Measurements from ENCODE around the gene PTPN18. TPM values are rescaled to one million over a fixed set of nuclear protein-coding genes. Genes with fewer than 3 reads are reported as not detected.

The PTPN18 gene
- total and polyA plus RNA-seq, 2 donors (not counting 1 experiment from before 2014, with no cell fraction given), result 91.0 to 102 TPM

GRCh38 chr2:130374587-130375290, 18.9 kb downstream of the PTPN18 start:
- peaks cover 45 to 80% of the 10 kb centered on the region in 2 donors for H3K4me1 ChIP-seq (ENCODE audit: control insufficient read depth in 2 of 2, insufficient read depth in 2 of 2, low read length in 2 of 2)
- TF ChIP-seq CTCF (IDR thresholded peaks at IDR 0.05), result no peak
- TF ChIP-seq EZH2 (IDR thresholded peaks at IDR 0.05; ENCODE audit: borderline replicate concordance, insufficient read depth, low read depth, low read length, poor library complexity, severe bottlenecking), result no peak
- H2AFZ ChIP-seq (ENCODE audit: insufficient read depth, low read depth, low read length, poor library complexity, severe bottlenecking), result no peak overlapping the region
- no peak overlapping the region for H3K4me3 ChIP-seq (ENCODE audit: control extremely low read depth in 1 of 5, extremely low read depth in 1 of 5, insufficient read depth in 1 of 5, low read depth in 2 of 5, low read length in 4 of 5)
- POLR2A ChIA-PET, result interaction anchor here (0.6 to 3.7 kb wide), 4 partner anchors 11 to 33 kb away, joined by 3 to 27 read pairs (median 3); partner anchors contain the start of gene IMP4
- intact Hi-C loops (cut with micrococcal nuclease), result loop anchor here (5.0 kb wide), 1 partner anchor 1118 kb away; the partner anchor contains the start of gene MZT2A
- Mint-ChIP-seq H3K27ac (peak overlapping the region; percentile 57), H3K4me3 (peak overlapping the region; percentile 51), H3K27me3 (no peaks in the 10 kb centered on the region), H3K4me1 (peaks cover 84% of the 10 kb centered on the region), H3K9me3 (ENCODE audit: insufficient read depth) (no peaks in the 10 kb centered on the region)
- no peak overlapping the region for H3K4me2 ChIP-seq (replicated peaks; ENCODE audit: low read depth, low read length, poor library complexity, severe bottlenecking)
- DNase-seq (no peak), ATAC-seq (ENCODE audit: low read depth) (no peak)
- H3K79me2 ChIP-seq (ENCODE audit: control insufficient read depth, insufficient read depth, low read length), result peaks cover 57% of the 10 kb centered on the region
- CTCF ChIA-PET, result interaction anchor here (3.5 to 6.7 kb wide), 2 partner anchors 10 to 32 kb away, joined by 25 to 61 read pairs; partner anchors contain the start of gene IMP4
- peaks cover 39% of the 10 kb centered on the region for H4K20me1 ChIP-seq (ENCODE audit: control insufficient read depth, insufficient read depth, low read length, poor library complexity, severe bottlenecking)
- H3K36me3 ChIP-seq (replicated peaks in 1 of 2; ENCODE audit: control extremely low read depth in 1 of 2, control insufficient read depth in 1 of 2, extremely low read depth in 1 of 2, insufficient read depth in 2 of 2, low read length in 1 of 2), result peaks cover 0 to 6% of the 10 kb centered on the region in 2 experiments
- H3K9me3 ChIP-seq (ENCODE audit: control extremely low read depth in 1 of 3, control insufficient read depth in 2 of 3, insufficient read depth in 1 of 3, low read length in 2 of 3), result peaks cover 0 to 3% (median 0%) of the 10 kb centered on the region in 3 donors
- no peak overlapping the region for H3K27ac ChIP-seq (ENCODE audit: low read length in 2 of 2)
- WGBS (ENCODE audit: insufficient coverage), result 82% methylated on average over 7 of the region's 9 CpGs
- no peak overlapping the region for H3K9ac ChIP-seq (ENCODE audit: low read length)
- no peaks in the 10 kb centered on the region for H3K27me3 ChIP-seq (replicated peaks in 1 of 4; ENCODE audit: control extremely low read depth in 1 of 4, control insufficient read depth in 3 of 4, insufficient read depth in 4 of 4, low read length in 3 of 4)
